ENCODE data around the gene FEZ2. TPM values are rescaled to one million over a fixed set of nuclear protein-coding genes. Genes with fewer than 3 reads are reported as not detected.

FEZ2 gene
- total RNA-seq, 1 donor: 62.8 TPM

- DNase-seq (ENCODE audit: low read depth): no peak
- H3K4me3 ChIP-seq (ENCODE audit: low read depth, low read length): no peak overlapping the region
- TF ChIP-seq, protein P1, sequence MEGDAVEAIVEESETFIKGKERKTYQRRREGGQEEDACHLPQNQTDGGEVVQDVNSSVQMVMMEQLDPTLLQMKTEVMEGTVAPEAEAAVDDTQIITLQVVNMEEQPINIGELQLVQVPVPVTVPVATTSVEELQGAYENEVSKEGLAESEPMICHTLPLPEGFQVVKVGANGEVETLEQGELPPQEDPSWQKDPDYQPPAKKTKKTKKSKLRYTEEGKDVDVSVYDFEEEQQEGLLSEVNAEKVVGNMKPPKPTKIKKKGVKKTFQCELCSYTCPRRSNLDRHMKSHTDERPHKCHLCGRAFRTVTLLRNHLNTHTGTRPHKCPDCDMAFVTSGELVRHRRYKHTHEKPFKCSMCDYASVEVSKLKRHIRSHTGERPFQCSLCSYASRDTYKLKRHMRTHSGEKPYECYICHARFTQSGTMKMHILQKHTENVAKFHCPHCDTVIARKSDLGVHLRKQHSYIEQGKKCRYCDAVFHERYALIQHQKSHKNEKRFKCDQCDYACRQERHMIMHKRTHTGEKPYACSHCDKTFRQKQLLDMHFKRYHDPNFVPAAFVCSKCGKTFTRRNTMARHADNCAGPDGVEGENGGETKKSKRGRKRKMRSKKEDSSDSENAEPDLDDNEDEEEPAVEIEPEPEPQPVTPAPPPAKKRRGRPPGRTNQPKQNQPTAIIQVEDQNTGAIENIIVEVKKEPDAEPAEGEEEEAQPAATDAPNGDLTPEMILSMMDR (IDR thresholded peaks at IDR 0.05; ENCODE audit: insufficient read depth, low read length): no peak
Observed at GRCh38 chr2:36547906-36548305, 50.1 kb downstream of the FEZ2 start.

DNA sequence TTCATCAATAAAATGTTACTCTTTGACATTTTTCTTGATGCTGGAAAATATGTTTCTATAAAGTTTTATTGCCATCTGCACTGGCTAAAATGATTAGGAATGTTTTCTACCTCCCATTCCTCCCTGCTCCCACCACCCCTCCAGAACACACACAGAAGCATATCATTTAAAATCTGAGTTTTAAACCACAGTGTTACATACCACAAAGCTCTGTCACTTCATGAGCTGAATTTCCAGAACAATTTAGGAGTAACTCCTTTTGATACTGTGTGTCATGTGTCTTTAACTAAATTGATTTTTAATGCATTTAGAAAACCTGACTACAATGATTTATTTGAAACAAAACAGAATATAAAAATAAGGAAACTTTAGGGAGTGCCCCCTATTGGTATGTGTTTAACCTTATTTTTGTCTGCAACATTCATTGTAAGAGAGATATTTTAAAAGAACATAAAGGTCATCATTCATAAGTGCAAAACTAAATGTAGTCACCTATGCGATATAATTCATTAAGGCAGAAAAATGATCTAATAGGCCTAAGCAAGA, 52.0 kb downstream of the FEZ2 start:
- TF ChIP-seq, protein P1 (IDR thresholded peaks at IDR 0.05; ENCODE audit: insufficient read depth, low read length): peak; percentile 9
- no peak overlapping the region for H3K4me3 ChIP-seq (ENCODE audit: low read depth, low read length)
- no peak for DNase-seq (ENCODE audit: low read depth)

DNA sequence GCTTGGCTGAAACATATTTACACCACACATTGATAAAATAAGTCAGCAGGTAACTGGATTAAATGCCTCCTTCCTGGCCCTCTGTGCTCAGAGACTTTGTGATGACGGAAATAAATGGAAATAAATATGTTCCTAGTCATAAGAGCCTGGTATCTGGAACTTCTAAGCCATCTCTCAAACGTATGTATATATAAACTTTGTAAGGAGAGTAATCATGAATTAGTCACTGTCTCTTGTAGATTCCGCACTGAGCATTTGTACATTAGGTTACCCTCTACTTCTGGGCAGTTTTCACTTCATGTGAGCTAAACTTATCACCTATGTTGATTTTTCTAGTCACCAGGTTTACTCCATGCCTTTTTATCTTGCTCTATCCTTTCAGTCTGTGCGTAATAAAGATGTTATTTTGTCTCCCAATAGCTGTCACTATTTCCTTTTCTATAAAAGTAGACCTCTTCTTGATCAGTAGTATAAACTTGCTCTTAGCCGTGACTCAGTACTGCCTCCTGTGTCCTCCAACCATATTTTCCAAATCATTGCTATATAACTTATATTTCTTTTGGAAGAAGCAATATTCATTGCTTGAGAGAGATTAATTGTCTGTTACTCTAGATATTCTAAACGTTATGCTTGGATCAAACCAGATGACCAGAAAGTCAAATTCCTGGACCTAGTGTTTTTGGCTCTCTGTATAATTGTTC, 53.2 kb downstream of the FEZ2 start:
- H3K4me3 ChIP-seq (ENCODE audit: low read depth, low read length): no peak overlapping the region
- no peak for DNase-seq (ENCODE audit: low read depth)
- TF ChIP-seq, protein P1 (IDR thresholded peaks at IDR 0.05; ENCODE audit: insufficient read depth, low read length): peak; percentile 26

GRCh38 chr2:36541891-36542595, 55.9 kb downstream of the FEZ2 start:
- no peak for DNase-seq (ENCODE audit: low read depth)
- no peak overlapping the region for H3K4me3 ChIP-seq (ENCODE audit: low read depth, low read length)
- TF ChIP-seq, protein P1 (IDR thresholded peaks at IDR 0.05; ENCODE audit: insufficient read depth, low read length): no peak

DNA sequence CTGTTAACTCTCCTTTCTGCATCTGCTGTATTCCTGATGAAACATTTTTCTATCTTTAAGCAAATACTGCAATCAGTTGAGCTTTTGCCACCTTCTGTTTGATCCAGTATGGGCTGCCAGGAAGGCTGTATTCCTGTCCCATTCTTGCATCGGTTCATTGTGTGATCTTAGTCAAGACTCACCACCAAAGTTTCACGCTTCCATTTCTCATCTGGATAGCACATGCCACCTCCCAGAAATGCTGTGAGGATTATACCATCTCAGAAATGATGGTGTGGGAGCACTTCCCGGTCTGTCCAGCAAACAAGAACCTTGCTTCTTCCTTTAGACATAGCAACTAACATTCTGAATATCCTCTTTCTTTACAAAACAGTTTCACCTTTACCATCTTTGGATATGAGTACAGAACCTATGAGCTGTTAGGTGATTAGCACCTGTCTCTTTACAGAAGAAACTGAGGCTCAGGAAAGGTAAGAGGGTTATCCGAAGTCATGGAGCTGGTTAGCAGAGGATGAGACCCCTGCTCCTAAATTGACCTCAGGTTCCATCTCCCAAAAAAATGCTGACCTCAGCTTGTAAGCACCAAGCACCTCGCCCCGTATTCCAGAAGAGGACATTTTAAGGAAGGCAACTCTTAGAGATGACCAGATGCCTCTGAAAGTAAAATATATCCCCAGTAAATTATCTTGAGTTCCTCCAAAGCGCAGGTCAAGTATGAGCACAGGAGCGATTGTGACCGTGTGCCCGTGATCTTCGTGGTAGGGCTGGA, 56.8 kb downstream of the FEZ2 start:
- no peak for DNase-seq (ENCODE audit: low read depth)
- TF ChIP-seq, protein P1 (IDR thresholded peaks at IDR 0.05; ENCODE audit: insufficient read depth, low read length): no peak
- H3K4me3 ChIP-seq (ENCODE audit: low read depth, low read length): no peak overlapping the region

GRCh38 chr2:36539631-36540030, 58.3 kb downstream of the FEZ2 start:
- TF ChIP-seq, protein P1 (IDR thresholded peaks at IDR 0.05; ENCODE audit: insufficient read depth, low read length): no peak
- DNase-seq (ENCODE audit: low read depth): peak; percentile 37

More at GRCh38 chr2:36539631-36540030, 58.3 kb downstream of the FEZ2 start:
- no peak overlapping the region for H3K4me3 ChIP-seq (ENCODE audit: low read depth, low read length)
